SKM-1 (cell line): Measurements from ENCODE around the gene CLEC7A.

Experiments
- DNase-seq: peaks from one replicate; lab custom pipeline; 2025; ENCODE audit not compliant: unreplicated experiment; lab: John Stamatoyannopoulos, UW

CLEC7A gene

DNA sequence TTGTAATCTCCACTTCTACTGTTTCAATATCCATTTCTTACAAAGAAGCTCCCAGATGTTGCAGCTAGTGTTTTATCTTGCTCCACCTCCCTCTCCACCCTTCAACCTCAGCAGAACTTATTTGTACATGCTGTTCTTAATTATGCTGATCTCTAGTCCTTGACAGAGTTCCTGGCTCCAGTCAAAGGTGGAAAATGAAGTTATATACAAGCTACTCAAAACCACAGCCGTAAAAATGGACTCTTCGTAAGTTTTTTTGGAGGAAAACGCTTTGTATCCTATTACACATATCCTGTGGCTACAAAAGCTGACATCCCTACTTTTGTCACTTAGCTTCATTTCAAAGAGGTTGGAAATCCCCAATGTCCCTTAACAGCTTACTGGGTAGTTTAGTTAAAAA, 32.5 kb downstream of the CLEC7A start:
- no peak for DNase-seq

DNA sequence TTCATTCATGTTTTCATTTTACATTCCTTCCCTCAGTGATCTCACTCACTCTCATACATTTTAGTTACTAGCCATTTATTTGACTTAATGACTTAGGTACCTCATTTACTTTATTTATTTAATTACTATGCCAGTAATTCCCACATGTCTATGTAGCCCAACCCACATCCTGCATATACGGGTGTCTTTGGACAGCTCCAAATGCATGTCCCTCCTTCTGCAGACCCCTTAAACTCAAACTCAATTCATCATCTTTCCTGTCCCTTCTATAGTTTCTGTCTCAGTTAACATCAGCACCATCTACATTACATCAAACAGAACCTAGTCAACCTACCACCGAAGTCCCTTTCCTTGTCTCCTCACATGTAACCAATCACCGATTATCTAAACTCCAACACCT, 34.0 kb downstream of the CLEC7A start:
- no peak for DNase-seq

DNA sequence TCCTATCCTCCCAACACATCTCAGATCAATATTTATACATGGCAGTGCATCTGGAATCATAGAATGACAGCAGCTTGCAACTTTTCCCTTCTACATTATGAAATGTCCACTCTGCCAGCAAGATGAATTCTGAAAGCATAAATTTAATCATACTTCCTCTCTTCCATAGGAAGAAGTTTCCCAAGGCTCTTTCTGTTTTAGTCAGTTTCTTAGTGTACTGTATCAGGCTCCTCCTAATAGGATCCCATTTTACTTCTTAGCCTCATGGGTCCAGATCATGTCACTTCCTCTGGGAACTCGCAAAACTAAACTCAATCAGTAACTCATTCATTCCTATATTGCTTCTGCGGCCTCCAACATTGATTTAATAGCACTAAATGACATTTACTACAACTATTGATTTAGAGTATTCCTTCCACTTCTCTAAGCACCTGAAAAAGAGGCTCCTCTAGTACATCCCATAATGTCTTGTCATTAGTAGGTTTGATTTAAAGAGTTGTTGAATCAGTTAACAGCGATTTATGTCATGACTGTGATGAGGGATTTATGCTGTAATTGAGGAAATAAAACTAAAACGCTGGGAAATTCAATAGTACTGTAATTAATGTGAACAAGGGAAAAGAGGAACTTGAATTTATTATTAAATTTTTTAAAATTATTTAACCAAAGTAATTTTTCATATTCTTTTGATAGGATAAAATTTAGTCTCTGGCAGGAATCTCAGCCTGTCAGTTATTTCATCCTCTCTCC, 35.2 kb downstream of the CLEC7A start:
- DNase-seq: no peak

DNA sequence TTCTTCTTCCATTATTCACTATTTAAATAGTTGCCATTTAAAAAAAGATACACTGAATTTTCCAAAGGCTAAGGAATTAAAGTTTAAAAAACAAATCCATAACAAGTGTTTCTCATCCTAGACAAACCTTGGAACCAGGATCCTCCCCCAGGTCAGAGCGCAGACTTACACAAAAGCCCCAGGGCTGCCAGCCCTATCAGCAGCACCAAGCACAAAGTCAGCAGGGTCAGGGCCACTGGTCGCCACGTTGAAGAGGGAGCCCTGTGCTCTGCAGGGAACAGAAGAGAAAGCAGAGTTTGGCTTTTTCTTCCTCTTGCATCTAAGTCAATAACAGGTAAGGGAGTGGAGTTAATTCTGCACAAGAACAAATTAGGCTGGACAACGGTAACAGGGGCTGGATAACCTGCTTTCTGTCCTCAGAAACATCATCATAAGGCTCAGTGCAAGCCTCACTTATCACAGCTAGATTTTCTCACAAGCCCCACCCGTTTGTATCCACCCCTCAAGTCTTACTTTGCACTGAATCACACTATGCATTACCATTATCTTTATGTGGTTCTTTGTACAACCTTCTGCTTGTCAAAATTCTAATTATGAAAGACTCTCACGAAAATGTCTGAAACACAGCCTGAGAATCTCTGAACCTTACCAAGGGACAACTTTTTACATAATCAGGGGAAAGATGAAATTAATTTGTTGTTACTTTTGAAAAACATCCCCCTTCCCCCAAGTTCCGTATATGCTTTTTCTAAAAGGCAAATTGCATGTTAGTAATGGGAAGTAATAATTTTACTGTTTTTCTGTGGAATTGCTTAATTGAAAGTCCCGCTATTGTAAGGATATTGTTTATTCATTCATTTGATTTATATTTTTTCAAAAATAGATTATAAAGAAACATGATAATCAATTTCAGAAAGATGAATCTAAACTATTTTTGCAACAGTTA, 40.8 kb downstream of the CLEC7A start:
- DNase-seq: no peak

DNA sequence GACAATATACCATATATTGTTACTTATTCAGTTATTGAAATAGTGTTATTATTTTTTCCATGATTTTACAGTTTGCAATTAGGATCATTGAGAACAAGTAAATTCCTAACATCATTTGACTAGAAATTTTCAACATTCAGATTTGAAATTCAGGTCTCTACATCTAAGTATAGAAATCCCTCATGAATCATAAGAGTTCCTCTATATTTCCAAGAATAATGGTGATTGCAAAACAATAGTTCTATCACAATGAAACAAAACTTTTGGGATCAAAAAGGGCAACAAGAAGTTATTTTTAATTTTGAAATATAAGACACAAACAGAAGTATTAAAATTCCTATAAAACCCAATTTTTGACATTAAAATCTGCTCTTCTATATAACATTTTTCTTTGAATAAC, 42.0 kb downstream of the CLEC7A start:
- DNase-seq: no peak

DNA sequence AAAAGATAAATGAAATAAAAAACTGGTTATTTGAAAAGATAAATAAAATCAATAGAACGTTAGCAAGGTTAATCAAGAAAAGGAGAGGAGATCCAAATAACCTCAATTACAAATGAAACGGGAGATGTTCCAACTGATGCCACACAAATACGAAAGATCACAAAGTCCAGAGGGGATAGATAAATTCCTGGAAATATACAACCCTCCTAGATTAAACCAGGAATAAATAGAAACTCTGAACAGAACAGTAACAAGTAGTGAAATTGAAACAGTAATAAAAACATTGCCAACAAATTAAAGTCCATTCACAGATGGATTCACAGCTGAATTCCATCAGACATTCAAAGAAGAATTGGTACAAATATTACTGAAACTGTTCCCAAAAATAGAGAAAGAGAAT, 43.6 kb downstream of the CLEC7A start:
- DNase-seq: no peak

DNA sequence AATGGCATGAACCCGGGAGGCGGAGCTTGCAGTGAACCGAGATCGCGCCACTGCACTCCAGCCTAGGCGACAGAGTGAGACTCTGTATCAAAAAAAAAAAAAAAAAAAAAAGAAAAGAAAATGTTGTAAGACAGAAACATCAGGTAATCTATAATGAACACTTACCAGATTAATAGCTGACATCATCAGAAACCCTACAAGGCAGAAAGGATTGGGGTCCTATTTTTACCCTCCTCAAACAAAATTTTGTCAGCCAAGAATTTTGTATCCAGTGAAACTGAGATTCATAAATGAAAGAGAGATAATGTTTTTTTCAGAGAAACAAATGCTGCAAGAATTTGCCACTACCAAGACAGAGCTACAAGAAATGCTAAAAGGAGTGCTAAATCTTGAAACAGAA, 45.3 kb downstream of the CLEC7A start:
- DNase-seq: no peak

DNA sequence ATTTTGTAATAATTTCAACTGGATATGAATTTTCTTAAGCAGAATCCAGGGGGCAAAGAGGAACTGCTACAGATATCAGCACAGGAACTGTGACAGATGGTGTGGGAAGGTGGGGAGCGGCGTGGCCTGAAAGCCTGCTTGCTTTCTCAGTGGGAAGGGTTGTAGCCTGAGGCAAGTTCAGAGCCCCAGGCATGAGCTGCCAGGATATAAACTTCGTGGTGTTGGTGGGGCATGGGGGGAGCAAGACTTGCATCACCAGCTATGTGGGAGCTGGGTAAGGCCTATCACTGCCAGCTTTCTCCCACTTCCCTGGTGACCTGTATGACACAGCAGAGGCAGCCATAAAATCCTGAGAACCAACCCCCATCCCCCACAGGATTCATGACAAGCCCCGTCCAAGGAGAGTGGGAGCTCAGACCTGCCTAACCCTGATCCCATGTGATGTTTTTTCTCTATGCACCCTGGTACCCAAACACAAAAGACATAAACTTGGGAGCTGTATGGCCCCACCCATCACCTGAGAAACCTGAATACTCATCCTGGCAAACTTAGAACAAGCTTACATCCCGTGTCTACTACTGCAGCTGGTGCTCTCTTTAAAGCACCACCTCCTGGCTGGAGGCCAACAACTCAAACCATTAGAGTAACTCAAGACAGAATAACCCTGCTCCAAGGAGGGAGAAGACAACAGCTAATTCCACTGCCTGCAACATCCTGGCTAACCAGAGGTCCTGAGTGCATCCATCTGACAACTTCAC, 47.7 kb downstream of the CLEC7A start:
- no peak for DNase-seq

DNA sequence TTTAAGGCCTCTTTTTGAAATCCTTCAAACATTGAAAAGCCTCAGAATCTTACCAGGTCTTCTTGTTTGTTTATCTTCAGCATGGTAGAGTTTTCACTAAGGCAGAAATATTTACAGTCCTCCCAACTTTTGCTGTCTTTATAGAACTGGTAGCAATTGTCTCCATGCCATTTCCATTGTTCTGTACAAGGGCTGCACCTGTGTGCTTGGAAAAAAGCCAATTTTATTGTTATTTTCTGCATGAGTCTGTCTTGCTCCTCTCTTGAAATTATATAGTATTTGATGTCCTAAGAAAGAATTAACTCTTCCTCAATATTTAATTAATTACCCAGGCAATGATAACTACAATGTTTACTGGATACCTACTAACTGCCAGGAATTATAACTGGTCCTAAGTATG, 54.5 kb downstream of the CLEC7A start:
- no peak for DNase-seq

DNA sequence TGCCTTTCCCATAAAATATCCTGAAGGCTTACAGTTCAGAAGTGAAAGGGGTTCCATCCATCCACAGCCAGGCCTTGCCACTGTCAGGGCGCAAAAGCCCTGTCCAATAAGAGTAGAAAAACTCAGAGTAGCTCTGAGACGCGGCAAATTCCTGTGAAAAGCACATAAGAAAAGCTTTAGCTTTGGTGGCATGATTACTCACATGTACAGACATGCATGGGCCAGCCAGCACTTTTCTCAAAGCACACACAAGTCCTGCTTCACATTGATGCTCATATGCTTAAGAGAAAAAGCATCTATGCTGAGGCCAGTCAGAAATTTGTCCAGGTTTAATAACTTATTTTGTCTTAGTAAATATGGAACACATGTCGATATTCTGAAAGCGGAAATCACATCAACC, 56.7 kb downstream of the CLEC7A start:
- DNase-seq: no peak

DNA sequence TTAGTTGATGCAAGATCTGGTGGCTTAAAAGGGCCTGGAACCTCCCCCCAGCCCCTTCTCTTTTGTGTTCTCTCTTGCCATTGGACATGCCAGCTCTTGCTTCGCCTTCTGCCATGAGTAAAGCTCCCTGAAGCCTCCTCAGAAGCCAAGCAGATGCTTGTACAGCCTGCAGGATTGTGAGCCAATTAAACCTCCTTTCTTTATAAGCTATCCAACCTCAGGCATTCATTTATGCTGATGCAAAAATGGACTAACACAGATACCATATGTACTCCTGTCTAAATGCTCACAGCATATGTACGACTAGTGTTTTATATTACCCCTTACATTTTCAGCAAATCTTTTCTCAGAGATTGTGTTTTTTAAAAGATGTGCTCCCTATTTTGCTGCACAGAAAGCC, 57.9 kb downstream of the CLEC7A start:
- no peak for DNase-seq

DNA sequence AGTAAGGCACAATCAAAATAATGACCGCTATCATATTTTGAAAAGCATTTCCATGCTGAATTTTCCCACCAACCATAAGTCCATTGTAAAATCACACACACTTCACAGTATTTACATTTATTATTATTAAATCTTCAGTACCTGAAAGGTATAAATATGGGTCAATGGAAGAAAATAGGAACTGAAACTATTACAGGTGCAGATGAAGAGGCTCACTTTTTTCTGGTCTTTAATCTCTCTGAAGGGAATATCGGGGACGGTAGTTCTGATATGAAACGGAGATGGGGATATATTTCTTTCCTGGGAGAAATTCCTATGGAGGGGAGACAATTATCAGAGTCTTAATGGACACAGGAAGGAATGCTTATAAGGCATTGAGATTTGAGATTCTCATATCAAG, 59.6 kb downstream of the CLEC7A start:
- DNase-seq: no peak

DNA sequence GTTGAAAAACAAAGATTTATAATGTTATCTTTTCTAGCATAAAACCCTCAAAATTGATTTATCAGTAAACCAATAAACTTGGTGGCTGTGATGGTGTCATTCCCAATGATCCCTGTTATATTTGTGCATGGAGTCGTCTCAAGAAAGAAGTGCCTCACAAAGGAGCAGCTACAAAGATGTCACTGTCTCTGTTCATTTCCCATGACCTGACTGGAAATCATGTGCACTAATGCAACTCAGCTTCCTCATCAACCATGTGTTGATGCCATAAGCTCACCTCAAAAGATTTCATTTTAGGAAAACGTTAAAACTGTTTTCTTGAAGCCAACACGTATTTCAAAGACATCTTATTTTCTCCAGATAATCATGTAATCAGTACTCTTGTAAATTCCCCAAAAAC, 60.0 kb downstream of the CLEC7A start:
- no peak for DNase-seq

DNA sequence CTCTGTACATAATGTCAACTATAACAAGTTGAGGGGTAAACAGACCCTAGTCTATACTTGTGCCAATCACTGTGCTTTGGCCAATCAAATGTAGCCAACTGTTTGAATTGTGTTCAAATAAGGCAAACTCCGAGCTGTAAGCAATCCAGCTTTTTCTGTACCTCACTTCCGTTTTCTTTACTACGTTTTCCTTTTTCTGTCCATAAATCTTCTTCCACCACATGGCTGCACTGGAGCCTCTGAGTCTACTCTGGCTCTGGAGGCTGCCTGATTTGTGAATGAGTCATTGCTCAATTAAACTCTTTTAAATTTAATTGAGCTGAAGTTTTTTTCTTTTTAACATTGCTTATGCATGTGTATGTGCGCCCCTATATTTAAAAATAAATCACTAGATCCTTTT, 60.9 kb downstream of the CLEC7A start:
- DNase-seq: peak; percentile 15

DNA sequence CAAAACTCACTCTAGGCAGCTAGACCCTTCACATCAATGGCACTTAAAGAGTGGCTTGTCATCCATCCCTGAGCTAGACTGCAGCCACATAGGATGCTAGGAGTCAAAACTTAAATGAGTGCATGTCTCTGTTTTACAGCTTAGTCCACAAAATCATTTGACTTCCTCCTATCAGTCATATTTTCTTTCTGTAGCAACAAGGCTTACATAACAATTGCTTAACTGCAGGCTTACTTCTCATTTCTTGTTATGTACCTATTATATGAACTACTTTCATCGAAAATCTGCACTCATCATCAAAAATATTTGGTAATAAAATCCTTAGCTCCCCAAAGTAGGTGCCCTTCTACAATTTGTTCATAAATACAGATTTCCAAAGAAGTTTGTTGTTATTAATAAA, 61.4 kb downstream of the CLEC7A start:
- DNase-seq: peak; percentile 41

DNA sequence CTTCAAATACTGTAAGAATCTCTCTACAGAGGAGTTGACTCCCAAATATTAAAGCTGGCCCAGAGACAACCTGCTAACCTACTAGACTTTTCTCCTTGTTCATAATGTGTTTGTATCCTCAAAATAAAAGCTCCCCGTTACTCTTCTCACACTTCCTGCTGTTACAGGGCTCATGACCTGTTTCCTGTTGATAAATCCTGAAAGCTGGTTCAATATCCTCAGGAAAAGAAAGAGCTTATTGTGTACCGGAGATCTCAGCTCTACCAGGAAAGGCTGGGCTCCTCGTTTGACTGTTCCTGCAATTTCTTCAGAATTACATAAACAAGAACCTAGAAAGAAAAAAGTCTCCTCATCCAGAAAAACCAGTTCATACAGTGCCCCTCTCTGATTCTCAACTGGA, 62.1 kb downstream of the CLEC7A start:
- DNase-seq: no peak

DNA sequence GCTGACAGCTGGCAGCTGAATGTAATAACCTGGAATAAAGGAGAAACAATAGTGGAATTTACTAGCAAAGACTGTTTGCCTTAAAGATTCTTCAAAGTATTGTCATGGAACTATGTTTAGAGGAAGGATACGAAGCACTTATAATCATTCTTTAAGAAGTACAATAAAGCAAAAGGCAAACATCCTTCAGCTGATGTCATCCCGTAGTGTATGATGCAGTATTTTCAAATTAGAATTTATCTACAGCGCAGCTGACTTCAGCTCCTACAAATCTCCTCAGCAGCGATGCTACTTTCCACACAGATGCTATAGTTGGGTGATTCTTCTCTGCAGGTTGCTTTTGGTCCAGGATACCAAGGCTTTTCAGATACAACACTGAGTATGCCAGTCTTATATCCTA, 62.7 kb downstream of the CLEC7A start:
- DNase-seq: no peak
